ENCODE data around the gene PARVG. TPM values are rescaled to one million over a fixed set of nuclear protein-coding genes. Genes with fewer than 3 reads are reported as not detected.

Gene PARVG
- total and polyA plus RNA-seq, 2 of the 13 experiments (the other 11 are each of a cell fraction or from before 2014, with no cell fraction given), result not detected

DNA sequence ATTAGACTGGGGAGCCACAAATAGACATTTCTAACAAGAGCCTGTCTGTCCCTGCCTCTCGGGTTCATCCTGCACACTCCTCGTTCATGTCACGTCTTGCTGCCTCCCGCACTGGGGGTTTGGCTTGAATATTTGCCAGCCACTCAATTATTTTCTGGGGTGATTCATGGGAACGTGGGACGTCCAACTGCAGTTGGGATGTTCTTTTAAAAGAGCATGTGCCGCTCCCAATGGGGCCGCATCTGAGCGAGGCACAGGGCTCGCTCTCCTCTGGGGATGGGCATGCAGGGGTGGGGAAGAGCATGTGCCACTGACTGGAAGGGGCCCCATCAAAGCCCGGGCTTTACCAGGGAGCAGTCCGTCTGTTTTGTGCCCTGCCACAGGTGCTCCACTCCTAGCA, 43.4 kb downstream of the PARVG start:
- no peak for ATAC-seq
- CTCF ChIA-PET (ENCODE audit: low intra/inter-chr PET ratio, low total read pairs), result no interaction called here
- intact Hi-C loops (cut with micrococcal nuclease; ENCODE audit: unreplicated experiment), result no loop called here

More for the DNA sequence above, 43.4 kb downstream of the PARVG start:
- Histone ChIP-seq H3K4me1 (ENCODE audit: insufficient read depth, low read length) (no peaks in the 10 kb centered on the region), H3K4me3 (replicated peaks in 1 of 3; ENCODE audit: insufficient read depth in 1 of 3, low read depth in 2 of 3, low read length in 3 of 3) (no peak overlapping the region), H2AFZ (ENCODE audit: low read length) (no peak overlapping the region), H3K79me2 (ENCODE audit: insufficient read depth, low read length) (no peaks in the 10 kb centered on the region), H3K4me2 (ENCODE audit: low read depth, low read length) (no peak overlapping the region), H3K27ac (ENCODE audit: extremely low read length, insufficient read depth, low read length) (no peak overlapping the region), H3K27me3 (ENCODE audit: control insufficient read depth in 1 of 2, insufficient read depth in 2 of 2, low read length in 2 of 2) (peaks cover 0 to 2% of the 10 kb centered on the region in 2 experiments; a peak in 2 of 5 replicates), H3K36me3 (replicated peaks in 1 of 2; ENCODE audit: control insufficient read depth in 1 of 2, insufficient read depth in 2 of 2, low read length in 2 of 2) (no peaks in the 10 kb centered on the region), H3K9ac (ENCODE audit: insufficient read depth, low read depth, low read length) (no peak overlapping the region), H4K20me1 (ENCODE audit: insufficient read depth, low read length) (no peaks in the 10 kb centered on the region), H3K9me3 (ENCODE audit: low read length) (peaks cover 7% of the 10 kb centered on the region; the same call in 1 of the 2 replicates)
- DNase-seq (ENCODE audit: low spot score), result no peak
- no TSS peak for BruUV-seq (replicated peaks)
- POLR2A ChIA-PET, result no interaction called here
- no peak for TF ChIP-seq ZNF713 (CRISPR knock-in tag; IDR thresholded peaks at IDR 0.05)
- TF ChIP-seq TEAD2 (CRISPR knock-in tag; IDR thresholded peaks at IDR 0.05), result no peak
- no peak for TF ChIP-seq TERF1 (CRISPR knock-in tag; IDR thresholded peaks at IDR 0.05)
- no peak for TF ChIP-seq ZNF180 (CRISPR knock-in tag; IDR thresholded peaks at IDR 0.05; ENCODE audit: borderline replicate concordance, low read depth)
- no peak for TF ChIP-seq MAX (IDR thresholded peaks at IDR 0.05)
- no peak for TF ChIP-seq MYNN (CRISPR knock-in tag; IDR thresholded peaks at IDR 0.05; ENCODE audit: low read depth)
- TF ChIP-seq DPF2 (CRISPR knock-in tag; IDR thresholded peaks at IDR 0.05; ENCODE audit: borderline replicate concordance, low read depth), result no peak
- TF ChIP-seq NR2F1 (CRISPR knock-in tag; IDR thresholded peaks at IDR 0.05), result no peak
- TF ChIP-seq PHF5A (CRISPR knock-in tag; IDR thresholded peaks at IDR 0.05; ENCODE audit: low read depth, unreplicated experiment), result no peak
- TF ChIP-seq ZNF773 (CRISPR knock-in tag; IDR thresholded peaks at IDR 0.05; ENCODE audit: borderline replicate concordance), result no peak
- TF ChIP-seq, protein P1, sequence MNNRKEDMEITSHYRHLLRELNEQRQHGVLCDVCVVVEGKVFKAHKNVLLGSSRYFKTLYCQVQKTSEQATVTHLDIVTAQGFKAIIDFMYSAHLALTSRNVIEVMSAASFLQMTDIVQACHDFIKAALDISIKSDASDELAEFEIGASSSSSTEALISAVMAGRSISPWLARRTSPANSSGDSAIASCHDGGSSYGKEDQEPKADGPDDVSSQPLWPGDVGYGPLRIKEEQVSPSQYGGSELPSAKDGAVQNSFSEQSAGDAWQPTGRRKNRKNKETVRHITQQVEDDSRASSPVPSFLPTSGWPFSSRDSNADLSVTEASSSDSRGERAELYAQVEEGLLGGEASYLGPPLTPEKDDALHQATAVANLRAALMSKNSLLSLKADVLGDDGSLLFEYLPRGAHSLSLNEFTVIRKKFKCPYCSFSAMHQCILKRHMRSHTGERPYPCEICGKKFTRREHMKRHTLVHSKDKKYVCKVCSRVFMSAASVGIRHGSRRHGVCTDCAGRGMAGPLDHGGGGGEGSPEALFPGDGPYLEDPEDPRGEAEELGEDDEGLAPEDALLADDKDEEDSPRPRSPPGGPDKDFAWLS (CRISPR knock-in tag; IDR thresholded peaks at IDR 0.05; ENCODE audit: borderline replicate concordance), result no peak
- TF ChIP-seq MED1 (CRISPR knock-in tag; IDR thresholded peaks at IDR 0.05), result no peak
- no peak for TF ChIP-seq JDP2 (CRISPR knock-in tag; IDR thresholded peaks at IDR 0.05; ENCODE audit: borderline replicate concordance)
- TF ChIP-seq MLLT10 (CRISPR knock-in tag; IDR thresholded peaks at IDR 0.05), result no peak
- no peak for TF ChIP-seq YEATS2 (CRISPR knock-in tag; IDR thresholded peaks at IDR 0.05; ENCODE audit: borderline replicate concordance)
- TF ChIP-seq ZNF382 (CRISPR knock-in tag; IDR thresholded peaks at IDR 0.05; ENCODE audit: borderline replicate concordance), result no peak
- TF ChIP-seq ZBTB14 (CRISPR knock-in tag; IDR thresholded peaks at IDR 0.05), result no peak
- WGBS (ENCODE audit: low lambda C conversion rate), result 2% methylated on average over 6 of the region's 12 CpGs
- in situ Hi-C loops (cut with HindIII; ENCODE audit: extremely low pct_ligation_motif_present, low pct_unique_long_range_greater_than_20kb), result no loop called here
- no peak for FAIRE-seq
